ENCODE measurements around the gene NEDD4.

GRCh38 chr15:55921744-55922143, 71.7 kb downstream of the NEDD4 start:
- TF ChIP-seq EZH2phosphoT487 (IDR thresholded peaks at IDR 0.05; ENCODE audit: insufficient read depth, low read depth): no peak
- no peak for TF ChIP-seq EZH2 (IDR thresholded peaks at IDR 0.05; ENCODE audit: insufficient read depth, poor library complexity, severe bottlenecking)

Measured in GM23248 (cell line).